Activated CD4-positive, alpha-beta T cell treated with anti-CD3 and anti-CD28 coated beads, Interleukin-2, amount 50 U/mL, for 24 hours (primary cell): ENCODE data around the gene MYO7B.

Source experiments
- DNase-seq, 2 donors: peaks; one replicate each; pipeline ENCODE4 v3.0.0-alpha.2; 2020; ENCODE audit warnings: low read depth in 1 of 2, low spot score in 1 of 2

Gene MYO7B

GRCh38 chr2:127572841-127573240, 37.4 kb downstream of the MYO7B start:
- DNase-seq, result no peak

- no peak for DNase-seq
Measured at GRCh38 chr2:127573298-127573697, 37.8 kb downstream of the MYO7B start.

GRCh38 chr2:127573771-127574170, 38.3 kb downstream of the MYO7B start:
- no peak for DNase-seq

GRCh38 chr2:127574656-127575055, 39.2 kb downstream of the MYO7B start:
- DNase-seq, result no peak

- DNase-seq, result no peak
Measured at GRCh38 chr2:127575185-127575765, 39.8 kb downstream of the MYO7B start.

GRCh38 chr2:127575941-127576432, 40.5 kb downstream of the MYO7B start:
- no peak for DNase-seq

- DNase-seq, result no peak
Measured at GRCh38 chr2:127576433-127577207, 41.1 kb downstream of the MYO7B start.

GRCh38 chr2:127577208-127577475, 41.7 kb downstream of the MYO7B start:
- no peak for DNase-seq

GRCh38 chr2:127577503-127577902, 42.0 kb downstream of the MYO7B start:
- DNase-seq, result no peak

- DNase-seq, result no peak
Measured at GRCh38 chr2:127577973-127578372, 42.5 kb downstream of the MYO7B start.

GRCh38 chr2:127578411-127578810, 42.9 kb downstream of the MYO7B start:
- no peak for DNase-seq

GRCh38 chr2:127579231-127579630, 43.7 kb downstream of the MYO7B start:
- no peak for DNase-seq

GRCh38 chr2:127580167-127581049, 44.9 kb downstream of the MYO7B start:
- DNase-seq, result no peak

GRCh38 chr2:127581050-127581345, 45.5 kb downstream of the MYO7B start:
- DNase-seq, result no peak

- no peak for DNase-seq
Measured at GRCh38 chr2:127581516-127582490, 46.3 kb downstream of the MYO7B start.

GRCh38 chr2:127582863-127583861, 47.7 kb downstream of the MYO7B start:
- no peak for DNase-seq

GRCh38 chr2:127584047-127584446, 48.6 kb downstream of the MYO7B start:
- no peak for DNase-seq

GRCh38 chr2:127584516-127585033, 49.1 kb downstream of the MYO7B start:
- DNase-seq, result no peak

- no peak for DNase-seq
Measured at GRCh38 chr2:127585270-127585807, 49.9 kb downstream of the MYO7B start.
